Activated CD4-positive, alpha-beta T cell treated with anti-CD3 and anti-CD28 coated beads for 36 hours (primary cell): ENCODE data around the gene BABAM2. TPM values are rescaled to one million over a fixed set of nuclear protein-coding genes. Genes with fewer than 3 reads are reported as not detected.

ENCODE experiments used
- ATAC-seq: fragments of 200-7000 bp; cut with Tn5 transposase; one replicate; pipeline ENCODE4 v1.10.0; 2021; ENCODE audit warnings: mild to moderate bottlenecking, moderate library complexity
- CTCF ChIA-PET: fragments of 350-600 bp; sonication (Branson Sonifier 250); formaldehyde crosslinking; loops from one replicate; lab custom pipeline; 2021; ENCODE audit warnings: antibody characterized with exemption; lab: Charles Lee
- POLR2A ChIA-PET: fragments of 350-600 bp; sonication (Branson Sonifier 250); formaldehyde crosslinking; loops from one replicate; lab custom pipeline; 2021; ENCODE audit warnings: antibody characterized with exemption, inconsistent platforms; lab: Charles Lee
- DNase-seq: peaks from one replicate; pipeline ENCODE4 v3.0.0-alpha.2; 2020
- H3K27ac Mint-ChIP-seq: one replicate; pipeline ENCODE4 v1.8.0; 2021; ENCODE audit warnings: mixed read lengths
- H3K27me3 Mint-ChIP-seq: one replicate; pipeline ENCODE4 v1.8.0; 2021; ENCODE audit warnings: mixed read lengths
- H3K36me3 Mint-ChIP-seq: one replicate; pipeline ENCODE4 v1.8.0; 2021; ENCODE audit warnings: low read depth, mixed read lengths
- H3K4me1 Mint-ChIP-seq: one replicate; pipeline ENCODE4 v1.8.0; 2021; ENCODE audit warnings: mixed read lengths
- H3K4me3 Mint-ChIP-seq: one replicate; pipeline ENCODE4 v1.8.0; 2021; ENCODE audit warnings: mild to moderate bottlenecking, moderate library complexity, mixed read lengths
- H3K9me3 Mint-ChIP-seq: one replicate; pipeline ENCODE4 v1.8.0; 2021; ENCODE audit warnings: low read depth, mixed read lengths
- intact Hi-C, 2 experiments: fragments of 100-400 bp; cut with DNase I in 1 of 2; cut with micrococcal nuclease in 1 of 2; formaldehyde crosslinking; loops; one replicate each; pipeline versions ENCODE4 v1.14.2 to v1.15.1; 2022 to 2024; cut with DNase I, micrococcal nuclease
- total RNA-seq, 2 experiments: library from RNA; stranded (reverse); gene quantifications; one replicate each; pipeline ENCODE4 v1.2.3, GENCODE V29; 2021

The BABAM2 gene
- total RNA-seq, 2 experiments from 2014 or later = 58.4 to 81.1 TPM

- peaks cover 63% of the 10 kb centered on the region for H3K4me1 Mint-ChIP-seq
- ChIA-PET POLR2A (interaction anchor here (1.0 to 1.5 kb wide), 3 partner anchors 11 to 559 kb away, joined by 4 to 6 read pairs (median 6); no protein-coding TSS in a partner anchor), CTCF (interaction anchor here (0.7 to 1.1 kb wide), 2 partner anchors 8 to 15 kb away, joined by 3 to 4 read pairs; no protein-coding TSS in a partner anchor)
- peak overlapping the region; percentile 99 for H3K4me3 Mint-ChIP-seq
- peak; percentile 95 for DNase-seq
- H3K27ac Mint-ChIP-seq = peak overlapping the region; percentile 99
- no peaks in the 10 kb centered on the region for H3K27me3 Mint-ChIP-seq
- H3K9me3 Mint-ChIP-seq = peaks cover 2% of the 10 kb centered on the region
- intact Hi-C loops = loop anchor here (1.0 to 10.0 kb wide), 18 partner anchors 11 to 1226 kb away; partner anchors contain the start of genes FOSL2 (in 2 of the 2), MRPL33 (in 2 of the 2), CLIP4 (in 1 of the 2) and EIF2B4 (in 1 of the 2)
- peak; percentile 9 for ATAC-seq
- peaks cover 35% of the 10 kb centered on the region for H3K36me3 Mint-ChIP-seq
Observed at GRCh38 chr2:27890924-27891672, 569 bp downstream of the BABAM2 start.

GRCh38 chr2:27891673-27892105 lies 1.2 kb downstream of the BABAM2 start:
- Mint-ChIP-seq H3K4me3 (peak overlapping the region; percentile 99), H3K36me3 (peaks cover 41% of the 10 kb centered on the region), H3K27me3 (no peaks in the 10 kb centered on the region), H3K4me1 (peaks cover 69% of the 10 kb centered on the region), H3K9me3 (peaks cover 2% of the 10 kb centered on the region), H3K27ac (peak overlapping the region; percentile 99)
- DNase-seq (no peak), ATAC-seq (no peak)
- intact Hi-C loops = loop anchor here (1.0 to 10.0 kb wide), 12 partner anchors 11 to 1226 kb away; partner anchors contain the start of genes CLIP4 (in 1 of the 2), EIF2B4 (in 1 of the 2), MRPL33 (in 1 of the 2) and NRBP1 (in 1 of the 2)
- POLR2A ChIA-PET = interaction anchor here (1.5 kb wide), 1 partner anchor 499 kb away, joined by 6 read pairs; no protein-coding TSS in a partner anchor
- CTCF ChIA-PET = interaction anchor here (0.8 to 1.1 kb wide), 3 partner anchors 14 to 86 kb away, joined by 3 to 4 read pairs (median 4); no protein-coding TSS in a partner anchor

- Mint-ChIP-seq H3K27me3 (no peaks in the 10 kb centered on the region), H3K27ac (peak overlapping the region; percentile 99), H3K9me3 (peaks cover 2% of the 10 kb centered on the region), H3K4me3 (peak overlapping the region; percentile 99), H3K4me1 (peaks cover 80% of the 10 kb centered on the region), H3K36me3 (peaks cover 54% of the 10 kb centered on the region)
- ChIA-PET POLR2A (interaction anchor here (0.6 kb wide), 1 partner anchor 899 kb away, joined by 3 read pairs; no protein-coding TSS in a partner anchor), CTCF (interaction anchor here (1.1 kb wide), 1 partner anchor 21 kb away, joined by 5 read pairs; no protein-coding TSS in a partner anchor)
- DNase-seq = no peak
- no peak for ATAC-seq
- intact Hi-C loops = loop anchor here (1.0 to 10.0 kb wide), 6 partner anchors 9 to 1224 kb away; partner anchors contain the start of genes CLIP4 (in 1 of the 2), EIF2B4 (in 1 of the 2) and SNX17 (in 1 of the 2)
Observed at GRCh38 chr2:27893006-27893405, 2.5 kb downstream of the BABAM2 start.

GRCh38 chr2:27897717-27898116 lies 7.2 kb downstream of the BABAM2 start:
- DNase-seq (no peak), ATAC-seq (no peak)
- Mint-ChIP-seq H3K27ac (peak overlapping the region; percentile 69), H3K4me3 (no peak overlapping the region), H3K36me3 (peaks cover 62% of the 10 kb centered on the region), H3K27me3 (no peaks in the 10 kb centered on the region), H3K4me1 (peaks cover 84% of the 10 kb centered on the region), H3K9me3 (no peaks in the 10 kb centered on the region)
- CTCF ChIA-PET = no interaction called here
- POLR2A ChIA-PET = no interaction called here
- intact Hi-C loops = loop anchor here in 1 of 2 experiments (10.0 kb wide), 1 partner anchor 377 kb away; no protein-coding TSS in a partner anchor

GRCh38 chr2:27901234-27901633 lies 10.7 kb downstream of the BABAM2 start:
- peak; percentile 64 for ATAC-seq

GRCh38 chr2:27902098-27902497 lies 11.6 kb downstream of the BABAM2 start:
- Mint-ChIP-seq H3K36me3 (peaks cover 59% of the 10 kb centered on the region), H3K4me1 (peaks cover 79% of the 10 kb centered on the region), H3K27me3 (no peaks in the 10 kb centered on the region), H3K9me3 (peaks cover 4% of the 10 kb centered on the region), H3K4me3 (no peak overlapping the region), H3K27ac (peak overlapping the region; percentile 79)
- ChIA-PET POLR2A (interaction anchor here (0.7 to 1.0 kb wide), 3 partner anchors 12 to 374 kb away, joined by 3 to 6 read pairs (median 5); partner anchors contain the start of genes BABAM2 and RBKS), CTCF (no interaction called here)
- ATAC-seq (peak; percentile 86), DNase-seq (no peak)
- intact Hi-C loops = loop anchor here (1.0 kb wide), 4 partner anchors 9 to 53 kb away; no protein-coding TSS in a partner anchor

More at GRCh38 chr2:27901234-27901633, 10.7 kb downstream of the BABAM2 start:
- intact Hi-C loops = no loop called here
- Mint-ChIP-seq H3K4me3 (no peak overlapping the region), H3K27ac (peak overlapping the region; percentile 79), H3K36me3 (peaks cover 60% of the 10 kb centered on the region), H3K27me3 (no peaks in the 10 kb centered on the region), H3K9me3 (peaks cover 4% of the 10 kb centered on the region), H3K4me1 (peaks cover 79% of the 10 kb centered on the region)
- POLR2A ChIA-PET = no interaction called here
- peak; percentile 66 for DNase-seq
- CTCF ChIA-PET = interaction anchor here (0.6 kb wide), 1 partner anchor 76 kb away, joined by 3 read pairs; no protein-coding TSS in a partner anchor

GRCh38 chr2:27903018-27903417 lies 12.5 kb downstream of the BABAM2 start:
- peaks cover 4% of the 10 kb centered on the region for H3K9me3 Mint-ChIP-seq
- H3K36me3 Mint-ChIP-seq = peaks cover 54% of the 10 kb centered on the region
- H3K27ac Mint-ChIP-seq = peak overlapping the region; percentile 88
- no peak overlapping the region for H3K4me3 Mint-ChIP-seq
- H3K27me3 Mint-ChIP-seq = no peaks in the 10 kb centered on the region
- DNase-seq = no peak
- ChIA-PET CTCF (no interaction called here), POLR2A (no interaction called here)
- intact Hi-C loops = no loop called here
- peaks cover 76% of the 10 kb centered on the region for H3K4me1 Mint-ChIP-seq
- no peak for ATAC-seq

GRCh38 chr2:27903649-27904404 lies 13.3 kb downstream of the BABAM2 start:
- intact Hi-C loops = no loop called here
- H3K4me3 Mint-ChIP-seq = no peak overlapping the region
- peaks cover 75% of the 10 kb centered on the region for H3K4me1 Mint-ChIP-seq
- ATAC-seq (peak; percentile 35), DNase-seq (peak; percentile 33)
- H3K36me3 Mint-ChIP-seq = peaks cover 54% of the 10 kb centered on the region
- no peaks in the 10 kb centered on the region for H3K27me3 Mint-ChIP-seq
- peak overlapping the region; percentile 32 for H3K27ac Mint-ChIP-seq
- ChIA-PET CTCF (no interaction called here), POLR2A (no interaction called here)
- peaks cover 4% of the 10 kb centered on the region for H3K9me3 Mint-ChIP-seq

- peaks cover 75% of the 10 kb centered on the region for H3K4me1 Mint-ChIP-seq
- ChIA-PET POLR2A (no interaction called here), CTCF (no interaction called here)
- H3K4me3 Mint-ChIP-seq = no peak overlapping the region
- intact Hi-C loops = no loop called here
- peaks cover 4% of the 10 kb centered on the region for H3K9me3 Mint-ChIP-seq
- H3K27ac Mint-ChIP-seq = no peak overlapping the region
- peaks cover 51% of the 10 kb centered on the region for H3K36me3 Mint-ChIP-seq
- no peaks in the 10 kb centered on the region for H3K27me3 Mint-ChIP-seq
- DNase-seq = no peak
- no peak for ATAC-seq
Observed at GRCh38 chr2:27904405-27904665, 13.8 kb downstream of the BABAM2 start.

- H3K27ac Mint-ChIP-seq = no peak overlapping the region
- CTCF ChIA-PET = interaction anchor here (0.6 kb wide), 1 partner anchor 15 kb away, joined by 4 read pairs; the partner anchor contains the start of gene BABAM2
- POLR2A ChIA-PET = no interaction called here
- H3K27me3 Mint-ChIP-seq = no peaks in the 10 kb centered on the region
- ATAC-seq (no peak), DNase-seq (no peak)
- intact Hi-C loops = no loop called here
- H3K4me1 Mint-ChIP-seq = peaks cover 62% of the 10 kb centered on the region
- peaks cover 4% of the 10 kb centered on the region for H3K9me3 Mint-ChIP-seq
- peaks cover 49% of the 10 kb centered on the region for H3K36me3 Mint-ChIP-seq
- no peak overlapping the region for H3K4me3 Mint-ChIP-seq
Observed at GRCh38 chr2:27906074-27906473, 15.5 kb downstream of the BABAM2 start.

- ATAC-seq = peak; percentile 94
- Mint-ChIP-seq H3K9me3 (peaks cover 4% of the 10 kb centered on the region), H3K36me3 (peaks cover 50% of the 10 kb centered on the region), H3K27me3 (no peaks in the 10 kb centered on the region), H3K4me1 (peaks cover 50% of the 10 kb centered on the region), H3K27ac (peak overlapping the region; percentile 37), H3K4me3 (no peak overlapping the region)
- CTCF ChIA-PET = no interaction called here
- peak; percentile 32 for DNase-seq
- POLR2A ChIA-PET = no interaction called here
- intact Hi-C loops = no loop called here
Observed at GRCh38 chr2:27907547-27907946, 17.0 kb downstream of the BABAM2 start.
